Measurements from ENCODE around the gene INTS6L. TPM values are rescaled to one million over a fixed set of nuclear protein-coding genes. Genes with fewer than 3 reads are reported as not detected.

The INTS6L gene
- total RNA-seq, 3 donors from 2014 or later (not counting 1 experiment from before 2014, with no cell fraction given) = 24.0 to 30.2 (median 26.7) TPM

GRCh38 chrX:135498236-135498635 is 22.2 kb upstream of the INTS6L start:
- no peak overlapping the region for H3K27ac Mint-ChIP-seq
- intact Hi-C loops (cut with micrococcal nuclease) = no loop called here
- no peaks in the 10 kb centered on the region for H3K9me3 Mint-ChIP-seq

DNA sequence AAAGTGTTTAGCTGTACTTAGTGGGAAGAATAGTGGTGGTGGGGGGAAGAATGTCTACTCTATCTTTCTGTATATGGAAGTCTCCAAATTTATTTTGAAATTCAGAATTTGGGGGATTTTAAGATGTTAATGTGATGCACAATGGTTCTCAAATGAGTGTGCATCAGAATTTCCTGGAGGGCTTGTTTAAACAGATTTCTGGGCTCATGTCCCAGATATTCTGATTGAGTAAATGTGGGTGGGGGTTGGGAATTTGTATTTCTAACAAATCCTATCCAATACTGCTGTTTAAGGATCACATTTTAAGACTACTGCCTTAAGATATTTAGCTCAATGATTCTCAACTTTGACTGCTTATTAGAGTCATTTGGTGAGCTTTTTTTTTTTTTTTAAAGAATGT is 15.1 kb upstream of the INTS6L start:
- TF ChIP-seq, protein P1, sequence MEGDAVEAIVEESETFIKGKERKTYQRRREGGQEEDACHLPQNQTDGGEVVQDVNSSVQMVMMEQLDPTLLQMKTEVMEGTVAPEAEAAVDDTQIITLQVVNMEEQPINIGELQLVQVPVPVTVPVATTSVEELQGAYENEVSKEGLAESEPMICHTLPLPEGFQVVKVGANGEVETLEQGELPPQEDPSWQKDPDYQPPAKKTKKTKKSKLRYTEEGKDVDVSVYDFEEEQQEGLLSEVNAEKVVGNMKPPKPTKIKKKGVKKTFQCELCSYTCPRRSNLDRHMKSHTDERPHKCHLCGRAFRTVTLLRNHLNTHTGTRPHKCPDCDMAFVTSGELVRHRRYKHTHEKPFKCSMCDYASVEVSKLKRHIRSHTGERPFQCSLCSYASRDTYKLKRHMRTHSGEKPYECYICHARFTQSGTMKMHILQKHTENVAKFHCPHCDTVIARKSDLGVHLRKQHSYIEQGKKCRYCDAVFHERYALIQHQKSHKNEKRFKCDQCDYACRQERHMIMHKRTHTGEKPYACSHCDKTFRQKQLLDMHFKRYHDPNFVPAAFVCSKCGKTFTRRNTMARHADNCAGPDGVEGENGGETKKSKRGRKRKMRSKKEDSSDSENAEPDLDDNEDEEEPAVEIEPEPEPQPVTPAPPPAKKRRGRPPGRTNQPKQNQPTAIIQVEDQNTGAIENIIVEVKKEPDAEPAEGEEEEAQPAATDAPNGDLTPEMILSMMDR (IDR thresholded peaks at IDR 0.05) = no peak
- DNase-seq = no peak
- H3K36me3 Mint-ChIP-seq = no peaks in the 10 kb centered on the region
- Histone ChIP-seq H3K36me3 (ENCODE audit: control insufficient read depth, insufficient read depth, low read length) (no peaks in the 10 kb centered on the region), H3K9me3 (ENCODE audit: control insufficient read depth, insufficient read depth, low read length) (no peaks in the 10 kb centered on the region), H3K27ac (ENCODE audit: low read length) (no peak overlapping the region), H3K27me3 (ENCODE audit: control insufficient read depth, insufficient read depth, low read length) (no peaks in the 10 kb centered on the region), H3K4me1 (ENCODE audit: control insufficient read depth, insufficient read depth, low read length) (no peaks in the 10 kb centered on the region), H3K4me3 (ENCODE audit: low read length) (no peak overlapping the region)
- H3K4me1 Mint-ChIP-seq = no peaks in the 10 kb centered on the region
- no peak for ATAC-seq
- H3K27me3 Mint-ChIP-seq (ENCODE audit: low read depth in 2 of 2) = peaks cover 2 to 57% of the 10 kb centered on the region in 2 donors
- no peaks in the 10 kb centered on the region for H3K9me3 Mint-ChIP-seq
- no peak overlapping the region for H3K27ac Mint-ChIP-seq
- intact Hi-C loops (cut with micrococcal nuclease) = no loop called here
- no peak overlapping the region for H3K4me3 Mint-ChIP-seq

More at GRCh38 chrX:135498236-135498635, 22.2 kb upstream of the INTS6L start:
- DNase-seq = no peak
- H3K27me3 ChIP-seq (ENCODE audit: control insufficient read depth, insufficient read depth, low read length) = no peaks in the 10 kb centered on the region
- ATAC-seq = no peak
- WGBS (ENCODE audit: insufficient coverage) = no CpG with 5 or more reads among the region's 2 CpGs
- no peak overlapping the region for H3K4me3 ChIP-seq (ENCODE audit: low read length)
- no peaks in the 10 kb centered on the region for H3K4me1 Mint-ChIP-seq
- no peak overlapping the region for H3K27ac ChIP-seq (ENCODE audit: low read length)
- H3K36me3 Mint-ChIP-seq = no peaks in the 10 kb centered on the region
- no peaks in the 10 kb centered on the region for H3K4me1 ChIP-seq (ENCODE audit: control insufficient read depth, insufficient read depth, low read length)
- no peaks in the 10 kb centered on the region for H3K9me3 ChIP-seq (ENCODE audit: control insufficient read depth, insufficient read depth, low read length)
- H3K27me3 Mint-ChIP-seq (ENCODE audit: low read depth in 2 of 2) = peaks cover 9 to 36% of the 10 kb centered on the region in 2 donors
- no peak overlapping the region for H3K4me3 Mint-ChIP-seq
- no peaks in the 10 kb centered on the region for H3K36me3 ChIP-seq (ENCODE audit: control insufficient read depth, insufficient read depth, low read length)
- TF ChIP-seq, protein P1 (IDR thresholded peaks at IDR 0.05) = no peak

- H3K27ac Mint-ChIP-seq = no peak overlapping the region
- Histone ChIP-seq H3K4me1 (ENCODE audit: control insufficient read depth, insufficient read depth, low read length) (no peaks in the 10 kb centered on the region), H3K27me3 (ENCODE audit: control insufficient read depth, insufficient read depth, low read length) (no peaks in the 10 kb centered on the region), H3K36me3 (ENCODE audit: control insufficient read depth, insufficient read depth, low read length) (no peaks in the 10 kb centered on the region), H3K27ac (ENCODE audit: low read length) (no peak overlapping the region), H3K4me3 (ENCODE audit: low read length) (no peak overlapping the region), H3K9me3 (ENCODE audit: control insufficient read depth, insufficient read depth, low read length) (no peaks in the 10 kb centered on the region)
- ATAC-seq (no peak), DNase-seq (no peak)
- peaks cover 0 to 18% of the 10 kb centered on the region in 2 donors for H3K27me3 Mint-ChIP-seq (ENCODE audit: low read depth in 2 of 2)
- no peaks in the 10 kb centered on the region for H3K4me1 Mint-ChIP-seq
- TF ChIP-seq, protein P1 (IDR thresholded peaks at IDR 0.05) = no peak
- no peaks in the 10 kb centered on the region for H3K9me3 Mint-ChIP-seq
- no peak overlapping the region for H3K4me3 Mint-ChIP-seq
- intact Hi-C loops (cut with micrococcal nuclease) = no loop called here
- H3K36me3 Mint-ChIP-seq = no peaks in the 10 kb centered on the region
- WGBS (ENCODE audit: insufficient coverage) = no CpG with 5 or more reads among the region's 2 CpGs
These were observed 10.6 kb upstream of the INTS6L start for GRCh38 chrX:135509885-135510284.

GRCh38 chrX:135512508-135513129 is 7.8 kb upstream of the INTS6L start:
- H3K27me3 Mint-ChIP-seq (ENCODE audit: low read depth in 2 of 2) = peaks cover 2 to 18% of the 10 kb centered on the region in 2 donors
- no peaks in the 10 kb centered on the region for H3K27me3 ChIP-seq (ENCODE audit: control insufficient read depth, insufficient read depth, low read length)
- ATAC-seq (no peak), DNase-seq (no peak)
- no peak overlapping the region for H3K27ac ChIP-seq (ENCODE audit: low read length)
- H3K4me1 ChIP-seq (ENCODE audit: control insufficient read depth, insufficient read depth, low read length) = no peaks in the 10 kb centered on the region
- WGBS (ENCODE audit: insufficient coverage) = 54% methylated on average over 3 of the region's 3 CpGs
- no peaks in the 10 kb centered on the region for H3K9me3 ChIP-seq (ENCODE audit: control insufficient read depth, insufficient read depth, low read length)
- H3K4me3 Mint-ChIP-seq = no peak overlapping the region
- no peaks in the 10 kb centered on the region for H3K9me3 Mint-ChIP-seq
- no peaks in the 10 kb centered on the region for H3K36me3 Mint-ChIP-seq
- H3K4me3 ChIP-seq (ENCODE audit: low read length) = no peak overlapping the region
- no peaks in the 10 kb centered on the region for H3K36me3 ChIP-seq (ENCODE audit: control insufficient read depth, insufficient read depth, low read length)
- TF ChIP-seq, protein P1 (IDR thresholded peaks at IDR 0.05) = no peak
- intact Hi-C loops (cut with micrococcal nuclease) = no loop called here
- H3K4me1 Mint-ChIP-seq = no peaks in the 10 kb centered on the region
- no peak overlapping the region for H3K27ac Mint-ChIP-seq

All from natural killer cell (primary cell).